GM18870 (cell line): ENCODE results near the gene ZNF140.

Experiments used
- ATAC-seq: cut with Tn5 transposase; IDR thresholded peaks from one replicate; pipeline ENCODE4 v1.9.1; 2021; ENCODE audit warnings: moderate library complexity; ENCODE audit not compliant: unreplicated experiment

Gene ZNF140

DNA sequence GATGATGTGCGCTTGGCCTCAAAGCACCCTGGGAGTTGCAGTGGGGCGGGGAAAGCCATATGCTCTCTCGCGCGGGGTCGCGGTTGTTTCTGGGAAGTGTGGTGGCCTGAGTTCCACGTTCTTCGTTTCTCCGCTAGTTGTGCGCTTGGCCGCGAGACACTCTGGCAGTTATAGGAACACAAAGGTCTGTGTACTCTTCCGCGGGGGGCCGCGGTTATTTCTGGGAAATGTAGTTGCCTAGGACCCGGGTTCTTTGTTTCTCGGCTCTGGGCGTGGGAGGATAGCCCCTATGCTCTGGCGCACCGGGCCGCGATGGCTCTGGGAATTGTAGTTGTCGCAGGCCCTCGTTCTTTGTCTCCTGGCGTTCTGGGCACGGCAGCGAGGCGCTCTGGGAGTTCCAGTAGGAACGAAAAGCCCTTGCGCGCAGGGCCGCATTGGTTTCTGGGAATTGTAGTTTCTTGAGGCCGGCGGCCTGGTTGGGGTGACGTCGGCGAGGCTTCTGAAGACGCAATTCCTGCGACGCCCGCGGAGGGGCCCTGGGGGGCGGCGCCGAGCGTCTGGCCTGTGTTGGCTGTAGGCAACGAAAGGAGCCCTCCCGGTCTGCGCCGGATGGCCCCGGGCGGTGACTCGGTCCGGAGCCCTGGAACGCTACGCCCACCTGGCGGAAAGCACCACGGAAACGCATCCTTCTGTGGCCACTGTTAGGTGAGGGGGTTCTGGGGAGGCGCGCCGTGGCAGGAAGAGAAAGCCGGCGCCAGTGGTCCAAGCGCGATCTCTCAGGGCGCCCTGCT, at the start of gene ZNF140:
ZNF140 (plus strand) TSS at position 556 of the 791 bp plus-strand sequence. CDS start 398 bp downstream, outside the sequence.
- ATAC-seq: peak; percentile 73

DNA sequence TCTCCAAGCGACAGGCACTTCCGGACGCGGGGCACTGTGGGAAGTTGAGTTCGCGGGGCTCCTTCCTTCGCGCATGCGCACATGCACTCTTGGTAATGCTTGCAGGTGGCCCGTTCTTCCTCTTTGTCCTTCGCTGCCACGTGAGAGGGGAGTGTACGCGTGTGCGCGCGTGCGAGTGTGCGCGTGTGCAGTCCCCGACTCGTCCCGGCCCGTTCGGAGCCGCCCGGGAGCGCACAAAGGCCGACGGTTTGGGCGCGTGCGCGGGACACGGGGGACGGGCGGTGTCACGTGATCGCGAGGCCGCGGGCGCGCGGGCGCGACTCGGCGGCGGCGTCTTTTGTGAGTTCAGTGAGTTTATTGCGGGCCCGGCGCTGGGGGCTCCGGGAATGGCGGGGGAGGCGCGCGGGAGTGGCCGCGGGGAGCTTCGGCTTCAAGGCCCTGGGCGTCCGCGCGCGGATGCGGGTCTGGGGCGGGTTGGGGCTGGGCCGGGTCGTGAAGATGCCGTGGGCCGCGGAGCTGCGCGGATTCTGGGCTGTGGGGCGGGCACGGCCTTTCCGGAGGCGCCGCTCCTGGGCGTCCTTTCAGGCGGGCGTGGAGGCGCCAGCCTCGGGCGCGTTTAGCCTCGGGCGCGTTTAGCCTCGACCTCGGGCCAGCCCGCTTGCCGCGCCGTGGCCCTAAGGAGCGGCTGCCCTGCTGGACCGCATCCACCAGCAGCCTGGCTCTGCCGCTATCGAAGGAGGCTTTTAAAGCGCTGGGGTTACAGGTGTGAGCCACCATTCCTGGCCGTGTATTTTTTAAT, 43.3 kb upstream of the ZNF140 start, which contains the start of gene ZNF84:
ZNF84 (plus strand) TSS at position 303 of the 799 bp plus-strand sequence. CDS start 3,959 bp downstream, outside the sequence.
- peak; percentile 95 for ATAC-seq

DNA sequence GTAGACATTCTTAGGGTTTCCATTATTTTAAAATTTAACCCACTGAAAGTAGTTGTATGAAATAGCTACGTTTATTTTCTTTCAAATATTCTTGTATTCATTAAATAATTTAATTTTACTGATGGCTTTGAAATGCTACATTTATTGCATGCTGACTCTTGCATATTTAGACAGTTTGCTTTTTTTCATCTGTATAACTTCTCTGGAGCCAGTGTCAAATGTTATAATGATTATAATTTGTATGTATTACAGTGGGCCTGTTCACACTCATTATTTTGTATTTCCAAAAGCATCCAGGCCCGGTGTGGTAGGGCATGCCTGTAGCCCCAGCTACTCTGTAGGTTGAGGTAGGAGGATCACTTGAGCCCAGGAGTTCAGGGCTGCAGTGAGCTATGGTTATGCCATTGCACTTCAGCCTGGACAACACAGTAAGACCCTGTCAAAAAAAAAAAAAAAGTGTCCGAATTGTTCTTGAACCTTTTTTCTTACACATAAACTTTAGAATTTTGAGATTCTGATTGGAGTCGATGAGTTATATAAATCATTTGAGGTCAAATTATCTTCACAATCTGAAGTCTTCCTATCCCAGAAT, 42.5 kb upstream of the ZNF140 start:
- no peak for ATAC-seq

DNA sequence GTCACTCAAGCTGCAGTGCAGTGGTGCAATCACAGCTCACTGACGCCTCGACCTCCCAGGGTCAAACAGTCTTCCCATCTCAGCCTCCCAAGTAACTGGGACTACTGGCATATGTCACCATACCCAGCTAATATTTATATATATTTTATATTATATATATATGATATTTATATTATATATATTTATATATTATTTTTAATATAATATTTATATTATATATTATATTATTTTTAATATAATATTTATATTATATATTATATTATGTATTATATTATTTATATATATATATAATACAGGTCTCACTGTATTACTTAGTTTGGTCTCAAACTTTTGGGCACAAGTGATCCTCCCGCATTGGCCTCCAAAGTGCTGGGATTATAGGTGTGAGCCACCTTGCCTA, 34.0 kb upstream of the ZNF140 start:
- no peak for ATAC-seq

DNA sequence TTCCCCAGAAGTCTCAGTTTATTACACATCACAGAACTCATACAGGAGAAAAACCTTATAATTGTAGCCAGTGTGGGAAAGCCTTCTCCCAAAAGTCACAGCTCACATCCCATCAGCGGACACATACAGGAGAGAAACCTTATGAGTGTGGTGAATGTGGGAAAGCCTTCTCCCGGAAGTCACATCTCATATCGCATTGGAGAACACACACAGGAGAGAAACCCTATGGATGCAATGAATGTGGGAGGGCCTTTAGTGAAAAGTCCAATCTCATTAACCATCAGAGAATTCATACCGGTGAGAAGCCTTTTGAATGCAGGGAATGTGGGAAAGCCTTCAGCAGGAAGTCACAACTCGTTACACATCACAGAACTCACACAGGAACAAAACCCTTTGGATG, 23.3 kb upstream of the ZNF140 start:
- ATAC-seq: no peak

DNA sequence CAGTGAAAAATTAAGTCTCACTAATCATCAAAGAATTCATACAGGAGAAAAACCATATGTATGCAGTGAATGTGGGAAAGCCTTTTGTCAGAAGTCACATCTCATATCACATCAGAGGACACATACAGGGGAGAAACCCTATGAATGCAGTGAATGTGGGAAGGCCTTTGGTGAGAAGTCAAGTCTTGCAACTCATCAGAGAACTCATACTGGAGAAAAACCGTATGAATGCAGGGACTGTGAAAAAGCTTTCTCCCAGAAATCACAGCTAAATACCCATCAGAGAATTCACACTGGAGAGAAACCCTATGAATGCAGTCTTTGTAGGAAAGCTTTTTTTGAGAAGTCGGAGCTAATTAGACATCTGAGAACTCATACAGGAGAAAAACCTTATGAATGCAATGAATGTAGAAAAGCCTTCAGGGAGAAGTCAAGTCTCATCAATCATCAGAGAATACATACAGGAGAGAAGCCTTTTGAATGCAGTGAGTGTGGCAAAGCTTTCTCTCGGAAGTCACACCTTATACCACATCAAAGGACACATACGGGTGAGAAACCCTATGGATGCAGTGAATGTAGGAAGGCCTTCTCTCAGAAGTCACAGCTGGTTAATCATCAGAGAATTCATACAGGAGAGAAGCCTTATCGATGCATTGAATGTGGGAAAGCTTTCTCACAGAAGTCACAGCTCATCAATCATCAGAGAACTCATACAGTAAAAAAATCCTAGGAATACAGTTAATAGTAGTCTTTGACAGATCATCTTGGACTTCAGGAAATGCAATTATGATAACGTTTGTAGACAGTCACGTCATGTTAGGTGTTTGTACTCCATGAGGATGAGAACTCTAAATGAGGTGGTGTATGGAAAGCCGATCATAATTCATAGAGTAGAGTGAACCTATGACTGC, 22.3 kb upstream of the ZNF140 start:
- ATAC-seq: no peak

DNA sequence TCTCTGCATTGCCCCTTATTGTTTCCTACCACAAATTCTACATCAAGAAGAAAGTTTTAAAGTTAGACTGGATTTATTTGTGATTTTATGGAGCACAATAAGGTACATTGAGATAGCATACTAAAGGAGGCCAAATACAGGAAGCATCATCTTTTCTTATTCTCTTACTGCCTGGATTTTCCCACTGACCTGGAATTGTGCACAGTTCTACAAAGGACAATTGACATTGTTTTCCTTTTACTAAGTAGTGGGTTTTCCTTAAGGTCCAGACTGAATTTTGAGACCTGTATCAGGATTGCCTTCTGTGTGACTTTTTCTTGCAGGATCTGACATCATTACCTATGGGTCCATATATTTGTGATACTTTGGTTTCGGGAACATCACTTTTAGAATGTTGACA, 18.8 kb upstream of the ZNF140 start:
- no peak for ATAC-seq

DNA sequence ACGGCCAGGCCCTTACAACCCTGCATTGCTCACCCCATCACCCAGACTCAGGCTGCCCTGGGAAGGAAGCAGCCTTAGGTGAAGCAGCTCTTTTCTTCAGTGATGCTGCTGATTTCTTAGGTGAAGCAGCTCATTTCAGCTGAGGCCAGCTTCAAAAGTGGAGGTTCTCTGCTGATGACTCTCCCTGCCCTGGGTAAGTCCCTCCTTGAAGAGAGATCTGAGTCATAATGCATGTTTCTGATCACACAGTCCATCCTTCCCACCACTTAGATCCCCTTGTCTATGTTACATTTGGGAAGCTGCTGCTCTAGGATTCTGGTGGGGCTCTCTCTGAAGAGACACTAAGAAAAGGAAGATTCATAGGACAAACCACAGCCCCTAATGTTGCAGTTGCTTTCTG, 17.2 kb upstream of the ZNF140 start:
- ATAC-seq: no peak

DNA sequence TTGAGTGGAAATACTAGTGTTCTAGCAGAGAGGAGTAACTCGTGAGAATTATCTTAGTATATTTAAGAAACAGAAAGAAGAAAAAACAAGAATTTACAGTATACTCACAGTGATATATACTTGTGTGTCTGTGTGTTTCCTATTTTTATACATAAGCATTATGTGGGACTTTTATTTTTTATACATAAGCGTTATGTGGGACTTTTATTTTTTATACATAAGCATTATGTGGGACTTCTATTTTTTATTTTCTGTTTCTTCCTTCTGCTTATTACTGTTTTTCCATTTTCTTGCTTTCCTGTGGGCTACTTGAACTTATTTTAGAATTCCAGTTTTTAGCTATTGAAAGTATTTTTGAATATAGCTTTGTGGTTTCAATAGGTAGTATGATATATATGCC, 6.9 kb upstream of the ZNF140 start:
- ATAC-seq: no peak

DNA sequence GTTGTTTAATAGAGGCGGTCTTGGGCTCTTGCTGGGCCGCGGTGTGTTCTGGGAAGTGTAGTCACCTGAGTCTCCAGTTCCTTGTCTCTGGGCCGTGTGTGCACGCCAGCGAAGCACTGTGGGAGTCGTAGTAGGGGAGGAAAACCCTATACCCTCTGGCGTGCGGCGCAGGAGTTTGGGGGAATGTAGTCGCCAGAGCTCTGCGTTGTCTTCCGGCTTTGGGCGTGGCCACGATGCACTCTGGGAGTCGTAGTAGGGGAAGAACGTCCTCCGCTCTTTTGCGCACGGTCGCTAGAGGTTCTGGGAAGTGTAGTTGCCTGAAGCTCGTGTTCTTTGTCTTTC, 726 bp upstream of the ZNF140 start:
- ATAC-seq: peak; percentile 83

DNA sequence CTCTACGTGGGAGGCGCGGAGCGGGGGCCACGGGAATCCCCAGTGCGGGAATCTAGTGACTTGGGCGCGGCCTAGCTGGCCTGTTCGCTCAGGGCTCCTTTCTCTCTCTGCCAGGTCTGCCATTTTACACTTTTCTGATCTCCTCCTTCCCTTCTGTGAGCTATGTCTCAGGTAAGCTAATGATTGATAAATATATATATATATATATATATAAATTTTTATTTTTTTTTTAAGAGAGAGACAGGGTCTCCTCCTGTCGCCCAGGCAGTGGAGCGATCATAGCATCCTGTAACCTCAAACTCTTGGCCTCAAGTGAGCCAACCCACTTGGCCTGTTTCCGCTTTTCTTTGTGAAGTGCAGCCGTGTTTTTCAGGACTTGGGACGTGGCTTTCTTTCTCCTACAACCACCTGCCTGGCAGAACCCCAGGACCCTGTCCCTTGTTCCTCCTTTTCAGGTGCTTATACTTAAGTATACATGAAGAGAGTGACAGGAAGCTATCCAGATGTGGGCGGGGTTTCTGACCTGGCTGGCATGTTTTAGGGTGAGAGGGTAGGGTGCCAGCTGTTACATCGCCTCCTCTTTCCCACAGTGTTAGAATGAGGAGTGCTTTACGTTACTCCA, 547 bp downstream of the ZNF140 start:
- no peak for ATAC-seq

DNA sequence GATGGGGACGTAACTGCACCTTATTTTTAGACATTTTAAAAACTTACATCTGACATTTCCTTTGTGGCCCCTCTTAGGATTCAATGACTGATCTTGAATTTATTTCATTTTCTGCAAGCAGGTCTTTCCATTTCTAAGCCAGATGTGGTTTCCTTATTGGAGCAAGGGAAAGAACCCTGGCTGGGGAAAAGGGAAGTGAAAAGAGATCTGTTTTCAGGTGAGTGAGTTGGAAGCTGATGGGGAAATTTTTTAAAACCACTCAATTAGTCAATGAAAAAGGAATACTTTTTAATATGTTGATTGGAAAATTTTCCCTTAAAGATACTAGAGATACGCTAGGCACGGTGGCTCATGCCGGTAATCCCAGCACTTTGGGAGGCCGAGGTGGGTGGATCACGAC, 2.6 kb downstream of the ZNF140 start:
- ATAC-seq: no peak

DNA sequence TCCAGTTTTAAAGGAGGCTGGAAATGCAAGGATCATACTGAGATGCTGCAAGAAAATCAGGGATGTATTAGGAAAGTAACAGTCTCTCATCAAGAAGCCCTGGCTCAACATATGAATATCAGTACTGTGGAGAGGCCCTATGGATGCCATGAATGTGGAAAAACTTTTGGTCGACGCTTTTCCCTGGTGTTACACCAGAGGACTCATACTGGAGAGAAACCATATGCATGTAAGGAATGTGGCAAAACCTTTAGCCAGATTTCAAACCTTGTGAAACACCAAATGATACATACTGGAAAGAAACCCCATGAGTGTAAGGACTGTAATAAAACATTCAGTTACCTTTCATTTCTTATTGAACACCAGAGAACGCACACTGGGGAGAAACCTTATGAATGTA, 24.9 kb downstream of the ZNF140 start:
- no peak for ATAC-seq

DNA sequence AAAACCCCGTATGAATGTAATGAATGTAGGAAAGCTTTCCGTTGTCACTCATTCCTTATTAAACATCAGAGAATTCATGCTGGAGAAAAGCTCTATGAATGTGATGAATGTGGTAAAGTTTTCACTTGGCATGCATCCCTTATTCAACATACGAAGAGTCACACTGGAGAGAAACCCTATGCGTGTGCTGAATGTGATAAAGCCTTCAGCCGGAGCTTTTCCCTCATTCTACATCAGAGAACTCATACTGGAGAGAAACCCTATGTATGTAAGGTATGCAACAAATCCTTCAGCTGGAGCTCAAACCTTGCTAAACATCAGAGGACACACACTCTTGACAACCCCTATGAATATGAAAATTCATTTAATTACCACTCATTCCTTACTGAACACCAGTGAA, 25.5 kb downstream of the ZNF140 start:
- ATAC-seq: no peak

DNA sequence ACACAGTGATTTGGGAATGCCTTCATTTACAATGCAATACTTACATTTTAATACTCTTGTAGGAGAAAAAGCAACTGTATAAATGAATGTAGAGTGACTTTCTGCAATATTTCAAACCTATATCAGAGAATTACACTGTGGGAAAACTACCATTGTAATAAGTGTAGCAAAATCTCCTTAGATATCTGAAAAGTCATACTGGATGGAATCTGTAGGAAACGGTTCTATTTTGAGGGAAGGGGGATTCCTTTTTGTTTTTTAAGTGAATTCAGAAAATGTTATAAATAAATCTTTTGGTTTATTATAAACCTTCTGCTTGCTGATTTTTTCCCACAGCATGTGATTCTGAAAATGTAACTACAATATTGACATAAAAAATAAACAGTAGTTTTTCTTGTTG, 26.4 kb downstream of the ZNF140 start:
- no peak for ATAC-seq

DNA sequence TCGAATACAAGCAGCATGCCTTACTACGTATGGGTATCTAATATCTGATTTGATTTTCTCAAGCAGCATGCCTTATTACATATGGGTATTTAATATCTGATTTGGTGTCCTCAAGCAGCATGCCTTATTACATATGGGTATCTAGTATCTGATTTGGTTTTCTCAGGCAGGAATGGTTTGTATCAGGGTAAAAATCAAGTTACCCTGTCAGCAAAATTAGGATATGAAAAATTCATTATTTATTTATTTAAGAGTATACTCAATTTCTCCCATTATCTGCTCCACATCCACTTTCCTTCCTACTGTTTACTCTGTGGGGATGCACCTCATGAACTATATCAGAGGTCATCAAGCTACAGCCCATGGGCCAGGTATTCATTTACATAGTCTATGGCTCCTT, 27.4 kb downstream of the ZNF140 start:
- ATAC-seq: no peak

DNA sequence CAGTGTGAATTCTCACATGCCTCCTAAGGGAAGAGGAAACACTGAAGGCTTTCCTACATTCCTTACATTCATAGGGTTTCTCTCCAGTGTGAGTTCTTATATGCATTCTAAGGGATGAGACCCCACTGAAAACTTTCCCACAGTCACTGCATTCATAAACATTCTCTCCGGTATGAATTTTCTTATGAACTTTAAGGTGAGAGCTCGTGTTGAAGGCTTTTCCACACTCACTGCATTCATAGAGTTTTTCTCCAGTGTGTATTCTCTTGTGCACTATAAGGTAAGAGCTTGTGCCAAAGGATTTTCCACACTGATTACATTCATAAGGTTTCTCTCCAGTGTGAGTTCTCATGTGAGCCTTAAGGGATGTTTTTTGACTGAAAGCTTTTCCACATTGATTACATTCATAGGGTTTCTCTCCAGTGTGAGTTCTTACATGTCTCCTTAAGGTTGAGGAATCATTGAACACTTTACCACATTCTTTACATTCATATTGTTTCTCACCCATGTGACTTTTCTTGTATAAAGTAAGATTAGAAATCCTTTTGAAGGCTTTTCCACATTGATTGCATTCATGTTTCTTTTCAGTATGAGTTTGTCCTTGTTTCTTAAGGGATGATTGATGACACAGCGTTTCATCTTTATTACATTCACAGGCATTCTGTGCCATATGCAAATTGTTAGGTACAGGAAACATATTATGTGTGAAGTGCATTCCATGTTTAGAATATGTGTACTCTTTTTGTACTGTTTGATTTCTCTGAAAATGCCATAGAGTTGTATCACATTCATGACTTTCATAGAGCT, 39.9 kb downstream of the ZNF140 start:
- no peak for ATAC-seq

DNA sequence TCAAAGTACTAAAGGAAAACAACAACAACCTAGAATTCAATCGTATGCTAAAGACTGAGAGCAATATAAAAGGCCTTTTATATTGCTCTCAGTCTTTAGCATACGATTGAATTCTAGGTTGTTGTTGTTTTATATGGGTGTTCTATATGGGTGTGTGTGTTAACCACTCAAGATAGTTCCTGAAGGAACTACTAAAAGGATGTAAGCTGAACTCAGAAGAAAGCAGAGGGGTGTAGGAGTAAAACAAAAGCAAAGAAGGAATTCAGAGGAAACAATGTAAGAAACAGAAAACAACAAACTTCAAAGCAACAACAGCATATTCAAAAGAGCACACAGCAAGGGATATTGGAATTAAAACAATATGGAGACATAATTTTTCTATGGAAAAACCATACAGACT, 44.0 kb downstream of the ZNF140 start:
- no peak for ATAC-seq

DNA sequence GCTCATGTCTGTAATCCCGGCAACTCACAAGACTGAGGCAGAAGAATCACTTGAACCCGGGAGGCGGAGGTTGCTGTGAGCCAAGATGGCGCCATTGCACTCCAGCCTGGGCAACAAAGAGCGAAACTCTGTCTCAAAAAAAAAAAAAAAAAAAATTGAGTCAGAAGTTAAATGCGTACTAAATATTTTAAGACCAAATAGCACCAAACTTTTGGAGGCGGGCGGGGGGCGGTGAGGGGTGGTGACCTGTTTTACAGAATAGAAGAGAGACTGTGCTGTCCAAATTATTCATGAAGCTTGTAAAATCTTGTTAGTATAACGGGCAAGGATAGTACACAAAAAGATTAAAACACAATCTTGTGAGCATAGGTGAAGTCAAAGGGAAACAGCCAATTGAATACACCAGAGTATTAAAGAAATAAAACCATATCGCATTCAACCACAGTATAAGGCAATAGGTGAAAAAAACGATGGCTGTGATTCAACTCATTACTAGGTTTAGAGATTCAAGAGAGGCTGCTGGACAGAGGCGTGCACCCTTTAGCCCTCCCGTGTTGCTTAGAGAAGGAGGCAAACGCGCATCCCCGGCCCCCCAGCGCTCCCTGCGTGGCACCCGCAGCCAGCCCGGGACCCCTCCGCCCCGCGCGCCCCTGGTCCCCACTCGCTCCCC, 48.8 kb downstream of the ZNF140 start:
- peak; percentile 6 for ATAC-seq
